Body of pancreas (tissue), 4 donors: ENCODE results near the gene CHSY3. TPM values are rescaled to one million over a fixed set of nuclear protein-coding genes. Genes with fewer than 3 reads are reported as not detected.

Experiments used
- ATAC-seq: fragments of 150-250 bp; one replicate; pipeline ENCODE4 v1.9.1; 2016
- DNase-seq, 4 donors: peaks; one replicate each; pipeline ENCODE4 v3.0.0-alpha.2; 2019
- H3K27ac ChIP-seq, 4 donors: fragments of 200-600 bp; sonication (generic); 1 replicate in 3 of 4; 2 replicates in 1 of 4; pipeline versions ENCODE4 v1.5.1 to v1.6.1; 2016 to 2019; ENCODE audit warnings: mild to moderate bottlenecking in 1 of 4, mixed read lengths in 1 of 4, moderate library complexity in 1 of 4
- H3K27me3 ChIP-seq, 2 donors: fragments of 200-600 bp; sonication (generic); one replicate each; pipeline ENCODE4 v1.6.0; 2016; ENCODE audit warnings: mild to moderate bottlenecking in 1 of 2
- H3K36me3 ChIP-seq, 2 donors: fragments of 200-600 bp; sonication (generic); replicated peaks in 1 of 2; 2 replicates each; pipeline ENCODE4 v1.5.1; 2016; ENCODE audit warnings: low read depth in 2 of 2; ENCODE audit not compliant: insufficient read depth in 1 of 2
- H3K4me1 ChIP-seq: fragments of 200-600 bp; sonication (generic); one replicate; pipeline ENCODE4 v1.6.0; 2016
- H3K4me3 ChIP-seq, 2 donors: fragments of 200-600 bp; sonication (generic); 1 replicate in 1 of 2; 2 replicates in 1 of 2; pipeline ENCODE4 v1.5.1; 2016 to 2019
- H3K9me3 ChIP-seq, 3 donors: fragments of 200-600 bp; sonication (generic); 1 replicate in 2 of 3; 2 replicates in 1 of 3; pipeline ENCODE4 v1.5.1; 2016
- POLR2A ChIP-seq, 3 donors: fragments of 450-650 bp; IDR thresholded peaks; one replicate each; pipeline ENCODE4 v1.6.1; 2016; ENCODE audit warnings: antibody characterized with exemption in 3 of 3, mild to moderate bottlenecking in 2 of 3
- WGBS, 2 donors: methylation state at CpG; one replicate each; pipeline ENCODE4 v1.1.5; 2017; 5-methylcytosine and 5-hydroxymethylcytosine counted together
- intact Hi-C: fragments of 100-400 bp; cut with DNase I; formaldehyde crosslinking; loops from one replicate; pipeline ENCODE4 v1.15.1; 2023
- total RNA-seq, 2 donors: library from RNA; depleted of rRNA; stranded (reverse); fragments of >200 nt; gene quantifications; one replicate each; pipeline ENCODE4 v1.1.0, GENCODE V29; 2016
- TF ChIP-seq, protein P1 (sequence below), 7 experiments: fragments of 450-650 bp in 4 of 7; fragments of 200-600 bp in 3 of 7; sonication (generic) in 3 of 7; IDR thresholded peaks; one replicate each; pipeline ENCODE4 v1.5.1; 2016 to 2019; ENCODE audit warnings: antibody characterized with exemption in 7 of 7

CHSY3 gene
- total RNA-seq, 2 donors from 2014 or later, result 3.3 to 6.5 TPM

DNA sequence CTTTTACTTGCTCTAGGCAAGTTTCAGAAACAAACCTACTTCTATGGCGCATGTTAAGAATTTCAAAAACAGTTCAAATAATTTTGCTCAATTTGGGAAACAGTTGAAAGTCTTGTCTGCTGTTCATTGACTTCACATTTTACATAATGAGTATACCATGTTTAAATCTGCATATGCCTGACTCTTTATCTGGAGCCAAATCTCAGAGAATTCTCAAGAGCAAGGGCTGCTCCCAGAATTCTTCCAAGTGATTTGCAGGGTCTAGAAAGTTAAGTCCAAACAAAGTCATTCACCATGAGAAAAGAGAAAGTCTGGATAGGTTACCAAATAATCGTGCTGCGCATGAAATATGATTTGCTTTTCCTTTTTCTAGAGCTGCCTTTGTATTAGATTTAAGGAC, 160.2 kb downstream of the CHSY3 start:
- DNase-seq, result no peak
- no peak overlapping the region for H3K4me3 ChIP-seq
- no peaks in the 10 kb centered on the region for H3K4me1 ChIP-seq
- H3K27ac ChIP-seq, result no peak overlapping the region
- WGBS, 2 donors, result 92 to 93% methylated on average over 3 of the region's 3 CpGs
- no peaks in the 10 kb centered on the region for H3K27me3 ChIP-seq
- intact Hi-C loops, result no loop called here
- no peak for ATAC-seq
- no peak for TF ChIP-seq POLR2A (IDR thresholded peaks at IDR 0.05)
- TF ChIP-seq, protein P1, sequence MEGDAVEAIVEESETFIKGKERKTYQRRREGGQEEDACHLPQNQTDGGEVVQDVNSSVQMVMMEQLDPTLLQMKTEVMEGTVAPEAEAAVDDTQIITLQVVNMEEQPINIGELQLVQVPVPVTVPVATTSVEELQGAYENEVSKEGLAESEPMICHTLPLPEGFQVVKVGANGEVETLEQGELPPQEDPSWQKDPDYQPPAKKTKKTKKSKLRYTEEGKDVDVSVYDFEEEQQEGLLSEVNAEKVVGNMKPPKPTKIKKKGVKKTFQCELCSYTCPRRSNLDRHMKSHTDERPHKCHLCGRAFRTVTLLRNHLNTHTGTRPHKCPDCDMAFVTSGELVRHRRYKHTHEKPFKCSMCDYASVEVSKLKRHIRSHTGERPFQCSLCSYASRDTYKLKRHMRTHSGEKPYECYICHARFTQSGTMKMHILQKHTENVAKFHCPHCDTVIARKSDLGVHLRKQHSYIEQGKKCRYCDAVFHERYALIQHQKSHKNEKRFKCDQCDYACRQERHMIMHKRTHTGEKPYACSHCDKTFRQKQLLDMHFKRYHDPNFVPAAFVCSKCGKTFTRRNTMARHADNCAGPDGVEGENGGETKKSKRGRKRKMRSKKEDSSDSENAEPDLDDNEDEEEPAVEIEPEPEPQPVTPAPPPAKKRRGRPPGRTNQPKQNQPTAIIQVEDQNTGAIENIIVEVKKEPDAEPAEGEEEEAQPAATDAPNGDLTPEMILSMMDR (IDR thresholded peaks at IDR 0.05), result no peak
- H3K36me3 ChIP-seq, result no peaks in the 10 kb centered on the region
- H3K9me3 ChIP-seq, result no peaks in the 10 kb centered on the region

DNA sequence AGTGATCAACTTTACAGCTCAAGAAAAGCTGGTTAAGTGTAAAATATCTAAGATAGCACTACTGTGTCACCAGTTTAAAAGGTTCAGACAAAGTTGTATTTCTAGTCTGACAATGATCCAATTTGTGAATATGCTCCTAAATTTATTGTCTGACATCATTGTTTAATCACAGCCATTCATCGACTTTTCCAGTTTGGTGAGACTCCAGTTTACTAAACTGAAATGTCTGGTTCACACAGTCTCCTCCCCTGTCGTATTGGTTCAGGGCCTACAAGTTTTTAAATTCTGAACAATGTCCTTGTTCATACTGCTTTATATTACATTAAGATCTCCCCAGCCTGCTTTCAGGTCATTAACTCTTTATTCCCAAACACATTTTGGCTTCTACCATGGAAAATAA, 161.4 kb downstream of the CHSY3 start:
- no peaks in the 10 kb centered on the region for H3K36me3 ChIP-seq
- no peak overlapping the region for H3K4me3 ChIP-seq
- intact Hi-C loops, result no loop called here
- no peaks in the 10 kb centered on the region for H3K9me3 ChIP-seq
- H3K27me3 ChIP-seq, result no peaks in the 10 kb centered on the region
- TF ChIP-seq, protein P1 (IDR thresholded peaks at IDR 0.05), result no peak
- no peak for TF ChIP-seq POLR2A (IDR thresholded peaks at IDR 0.05)
- H3K4me1 ChIP-seq, result no peaks in the 10 kb centered on the region
- WGBS, 2 donors, result 74 to 80% methylated on average over 2 of the region's 2 CpGs
- no peak overlapping the region for H3K27ac ChIP-seq
- ATAC-seq, result no peak
- DNase-seq, result no peak

- Histone ChIP-seq H3K9me3 (no peaks in the 10 kb centered on the region), H3K4me3 (no peak overlapping the region), H3K27me3 (no peaks in the 10 kb centered on the region), H3K4me1 (no peaks in the 10 kb centered on the region), H3K27ac (no peak overlapping the region), H3K36me3 (no peaks in the 10 kb centered on the region)
- 76 to 83% methylated on average over 3 of the region's 3 CpGs for WGBS, 2 donors
- TF ChIP-seq POLR2A (IDR thresholded peaks at IDR 0.05), result no peak
- TF ChIP-seq, protein P1 (IDR thresholded peaks at IDR 0.05), result no peak
- DNase-seq, result peak in 3 of 4 donors; percentile 6 to 15 (median 13)
- no peak for ATAC-seq
- intact Hi-C loops, result no loop called here
Observed at GRCh38 chr5:130066644-130067043, 162.4 kb downstream of the CHSY3 start.

- TF ChIP-seq, protein P1 (IDR thresholded peaks at IDR 0.05), result no peak
- ATAC-seq, result no peak
- no peak for DNase-seq
- H3K27ac ChIP-seq, result no peak overlapping the region
- no peaks in the 10 kb centered on the region for H3K27me3 ChIP-seq
- no peaks in the 10 kb centered on the region for H3K4me1 ChIP-seq
- H3K4me3 ChIP-seq, result no peak overlapping the region
- H3K36me3 ChIP-seq, result no peaks in the 10 kb centered on the region
- intact Hi-C loops, result no loop called here
- H3K9me3 ChIP-seq, result no peaks in the 10 kb centered on the region
Observed at GRCh38 chr5:130067364-130067763, 163.1 kb downstream of the CHSY3 start.

DNA sequence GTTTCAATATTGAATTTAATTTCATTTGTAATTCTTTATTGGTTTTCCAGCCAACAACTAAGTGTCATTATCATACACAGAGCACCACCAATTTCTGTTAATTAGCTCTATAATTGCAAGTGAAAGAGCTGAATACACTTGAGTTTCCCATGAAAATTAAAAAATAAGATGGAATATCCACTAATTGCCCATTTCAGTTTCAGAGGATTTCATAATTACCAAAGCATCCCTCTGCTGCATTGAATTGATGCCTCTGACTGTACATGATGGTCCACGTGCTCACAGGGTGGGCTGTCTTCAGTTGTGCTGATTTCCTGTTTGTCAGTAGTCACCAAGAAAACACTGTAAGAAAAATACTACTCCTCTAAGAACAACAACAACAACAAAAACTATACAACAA, 163.8 kb downstream of the CHSY3 start:
- WGBS, 2 donors, result 74 to 79% methylated on average over 1 of the region's 1 CpG

More for the DNA sequence above, 163.8 kb downstream of the CHSY3 start:
- TF ChIP-seq POLR2A (IDR thresholded peaks at IDR 0.05), result no peak
- TF ChIP-seq, protein P1 (IDR thresholded peaks at IDR 0.05), result no peak
- no peaks in the 10 kb centered on the region for H3K9me3 ChIP-seq
- ATAC-seq (no peak), DNase-seq (no peak)
- intact Hi-C loops, result no loop called here
- H3K27me3 ChIP-seq, result no peaks in the 10 kb centered on the region
- H3K36me3 ChIP-seq, result no peaks in the 10 kb centered on the region
- no peak overlapping the region for H3K27ac ChIP-seq
- no peaks in the 10 kb centered on the region for H3K4me1 ChIP-seq
- H3K4me3 ChIP-seq, result no peak overlapping the region
